ENCODE measurements around the gene STEAP1.

GRCh38 chr7:90209776-90210175 lies 55.5 kb downstream of the STEAP1 start:
- TF ChIP-seq YY1 (IDR thresholded peaks at IDR 0.05; ENCODE audit: insufficient read depth, insufficient read length) (no peak), ZNF274 (IDR thresholded peaks at IDR 0.05; ENCODE audit: low read depth, low read length) (no peak)
